GM21529 (cell line): ENCODE measurements around the gene UACA.
"Not testable (repeated sequence)": the region's sequence is repeated elsewhere in the genome, so short reads cannot be mapped to it uniquely, and the experiment has no call there.

Experiments
- ATAC-seq: cut with Tn5 transposase; IDR thresholded peaks from one replicate; pipeline ENCODE4 v1.9.1; 2021; ENCODE audit not compliant: unreplicated experiment

Gene UACA

DNA sequence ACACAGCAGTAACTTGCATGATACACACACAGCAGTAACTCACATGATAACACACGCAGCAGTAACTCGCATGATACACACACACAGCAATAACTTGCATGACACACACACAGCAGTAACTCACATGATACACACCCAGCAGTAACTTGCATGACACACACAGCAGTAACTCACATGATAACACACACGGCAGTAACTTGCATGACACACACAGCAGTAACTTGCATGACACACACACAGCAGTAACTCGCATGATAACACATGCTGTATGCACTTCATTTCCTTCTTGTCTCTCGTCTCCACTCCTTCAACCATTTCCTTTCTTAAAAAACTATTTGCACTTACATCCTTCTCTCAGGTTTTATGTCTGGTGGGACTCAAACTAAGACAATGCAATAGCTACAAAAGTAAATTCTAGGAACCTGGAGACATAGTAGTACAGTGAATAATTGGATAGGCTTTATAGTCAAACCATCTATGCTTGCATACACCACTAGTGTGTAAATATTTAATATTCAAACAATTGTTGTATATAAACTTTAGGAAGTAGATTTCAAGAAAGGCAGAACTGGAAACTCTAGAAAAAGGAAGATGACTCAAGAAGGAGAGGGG is 130.8 kb downstream of the UACA start:
- ATAC-seq: no peak

GRCh38 chr15:70632079-70632478 is 131.3 kb downstream of the UACA start:
- no peak for ATAC-seq

DNA sequence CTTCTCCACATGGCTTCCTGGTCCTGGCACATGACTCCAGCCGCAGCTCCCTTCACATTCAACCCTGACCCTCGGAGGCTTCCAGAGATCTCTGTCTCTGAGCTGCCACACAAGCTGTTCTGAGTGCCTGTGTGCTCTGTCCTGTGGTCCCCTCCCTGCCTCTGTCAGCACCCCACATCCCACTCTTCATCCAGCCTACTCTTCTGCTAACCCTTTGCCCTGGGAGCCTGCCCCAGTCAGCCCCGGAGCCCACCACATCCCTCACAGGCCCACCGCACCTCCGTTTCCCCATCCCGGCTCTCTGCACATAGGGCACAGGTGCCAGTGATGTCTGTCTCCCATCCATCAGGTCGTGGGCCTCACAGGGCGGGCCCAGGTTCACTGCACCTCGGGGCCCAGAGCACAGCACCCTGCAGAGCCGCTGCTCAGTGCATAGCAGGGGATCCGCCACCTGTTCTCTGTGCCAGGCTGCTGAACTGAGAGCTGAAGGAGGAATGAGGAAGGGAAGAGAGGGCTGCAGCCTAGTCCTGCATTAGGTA is 133.6 kb downstream of the UACA start:
- no peak for ATAC-seq

- ATAC-seq: no peak
Observed at GRCh38 chr15:70628549-70628896, 134.8 kb downstream of the UACA start.

GRCh38 chr15:70627734-70628548 is 135.4 kb downstream of the UACA start:
- no peak for ATAC-seq

DNA sequence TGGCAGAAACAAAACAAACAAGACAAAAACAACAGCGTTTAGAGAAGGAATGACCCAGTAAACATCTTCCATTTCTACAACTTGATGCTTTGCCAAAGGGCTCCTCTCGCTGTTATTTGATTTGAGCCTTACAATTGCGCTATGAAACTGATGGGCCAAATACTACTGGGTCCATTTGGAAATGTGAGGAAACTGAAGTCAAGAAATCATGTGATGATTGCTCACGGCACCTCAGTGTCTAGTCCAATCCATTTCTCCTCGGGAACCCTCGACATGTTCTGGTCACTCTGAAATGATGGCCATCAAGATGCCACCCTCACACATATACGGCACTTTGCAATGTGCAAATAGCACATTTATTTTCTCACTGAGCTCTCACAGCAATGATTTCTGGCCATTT is 136.0 kb downstream of the UACA start:
- ATAC-seq: no peak

DNA sequence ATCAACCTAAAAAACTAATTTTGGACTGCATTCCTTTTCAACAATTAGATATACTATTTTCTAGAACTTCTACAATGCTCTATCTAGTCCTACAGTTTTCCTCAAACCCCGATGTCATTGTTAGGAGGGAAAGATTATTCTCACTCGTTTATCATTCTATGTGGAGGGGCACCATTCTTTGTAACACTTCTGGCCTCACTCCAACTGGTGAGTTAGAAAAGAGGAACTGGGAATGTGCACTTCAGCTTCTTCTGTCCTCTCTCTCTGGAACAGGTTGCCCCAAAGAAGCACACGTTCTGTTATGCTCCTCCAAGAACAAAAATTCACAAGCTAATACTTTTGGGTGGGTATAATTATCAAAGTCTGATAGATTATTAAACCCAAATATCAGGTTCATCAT is 137.9 kb downstream of the UACA start:
- no peak for ATAC-seq

DNA sequence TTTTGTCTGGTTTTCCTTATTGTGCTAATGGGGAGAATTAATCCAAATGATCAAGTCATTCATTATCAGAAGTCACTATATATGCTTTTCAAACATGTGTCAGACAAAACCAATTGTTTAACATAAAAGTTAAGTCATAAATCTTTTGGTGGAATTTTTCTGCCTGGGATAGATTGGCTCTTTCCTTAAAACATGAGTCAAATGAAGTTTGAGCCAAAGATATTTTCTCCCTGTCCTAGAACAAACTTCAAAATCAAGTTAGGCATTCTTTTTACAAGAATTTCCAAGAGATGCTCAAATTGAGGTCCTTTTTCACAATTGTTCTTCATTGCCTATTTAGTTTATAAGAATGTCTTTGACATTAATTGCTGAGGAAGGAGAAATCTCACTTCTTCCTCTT is 138.3 kb downstream of the UACA start:
- no peak for ATAC-seq

DNA sequence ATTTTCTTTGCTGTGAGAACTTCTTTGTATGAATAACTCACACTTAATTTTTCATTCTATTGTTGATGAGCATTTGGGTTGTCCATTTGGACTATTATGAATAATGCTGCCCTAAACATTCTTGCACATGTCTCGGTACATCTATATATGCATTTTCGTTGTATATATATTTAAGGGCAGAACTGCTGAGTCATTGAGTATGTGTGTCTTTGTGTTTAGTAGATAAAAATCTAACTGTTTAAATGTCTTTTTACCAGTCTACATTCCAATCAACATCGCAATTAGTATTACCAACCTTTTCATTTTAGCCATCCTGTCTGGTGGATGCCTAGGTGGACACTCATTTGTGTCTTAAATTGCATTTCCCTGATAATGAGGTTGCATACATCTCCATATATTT is 144.4 kb downstream of the UACA start:
- no peak for ATAC-seq

- ATAC-seq: no peak
Observed at GRCh38 chr15:70617911-70618287, 145.5 kb downstream of the UACA start.

DNA sequence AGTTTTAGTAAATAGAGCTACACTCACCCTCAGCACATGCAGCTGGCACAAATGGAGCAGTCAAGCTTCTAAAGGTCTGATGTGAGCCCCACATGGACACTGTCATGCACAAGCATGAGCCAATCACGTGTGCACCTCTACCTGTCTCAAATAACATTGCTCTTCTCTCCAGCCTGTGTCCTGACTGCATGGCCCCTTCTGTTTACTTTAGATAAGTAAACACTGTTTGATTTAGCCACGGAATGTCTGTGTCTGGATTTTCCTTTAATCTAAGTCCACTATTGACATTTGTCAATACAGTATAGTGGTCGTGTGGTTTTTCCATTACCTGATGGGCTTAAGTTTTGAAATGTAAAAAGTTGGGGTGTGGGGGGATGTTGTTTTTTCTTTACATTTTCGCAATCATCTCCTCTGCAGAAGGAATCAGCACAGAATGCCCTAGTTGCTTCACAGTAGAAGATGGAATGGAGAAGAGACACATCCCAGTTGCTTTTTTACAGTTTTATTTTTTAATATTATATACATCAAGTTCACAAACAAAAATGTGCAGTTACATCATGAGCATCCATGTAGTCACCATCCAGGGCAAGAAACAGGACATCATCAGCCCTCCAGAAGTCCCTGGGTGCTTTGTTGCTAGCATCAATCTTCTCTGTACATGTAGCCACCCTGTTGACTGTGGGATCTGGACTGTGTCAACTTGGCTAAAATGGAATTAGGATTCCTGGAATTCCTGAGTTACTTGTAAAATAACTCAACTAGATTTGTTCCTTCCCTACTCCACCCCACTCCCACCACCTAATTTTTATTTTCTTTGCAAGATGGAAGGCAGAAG is 146.1 kb downstream of the UACA start:
- ATAC-seq: no peak

DNA sequence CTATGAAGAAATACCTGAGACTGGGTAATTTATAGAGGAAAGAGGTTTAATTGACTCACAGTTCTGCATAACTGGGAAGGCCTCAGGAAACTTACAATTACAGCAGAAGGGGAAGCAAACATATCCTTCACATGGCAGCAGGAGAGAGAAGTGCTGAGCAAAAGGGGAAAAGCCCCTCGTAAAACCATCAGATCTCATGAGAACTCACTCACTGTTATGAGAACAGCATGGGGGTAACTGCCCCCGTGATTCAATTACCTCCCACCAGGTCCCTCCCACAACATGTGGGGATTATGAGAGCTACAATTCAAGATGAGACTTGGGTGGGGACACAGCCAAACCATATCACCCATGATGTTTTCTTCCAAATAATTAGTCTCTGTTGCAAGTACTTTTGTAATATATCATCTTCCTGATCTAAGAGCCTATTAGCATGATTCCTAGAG is 147.0 kb downstream of the UACA start:
- not testable (repeated sequence) for ATAC-seq

DNA sequence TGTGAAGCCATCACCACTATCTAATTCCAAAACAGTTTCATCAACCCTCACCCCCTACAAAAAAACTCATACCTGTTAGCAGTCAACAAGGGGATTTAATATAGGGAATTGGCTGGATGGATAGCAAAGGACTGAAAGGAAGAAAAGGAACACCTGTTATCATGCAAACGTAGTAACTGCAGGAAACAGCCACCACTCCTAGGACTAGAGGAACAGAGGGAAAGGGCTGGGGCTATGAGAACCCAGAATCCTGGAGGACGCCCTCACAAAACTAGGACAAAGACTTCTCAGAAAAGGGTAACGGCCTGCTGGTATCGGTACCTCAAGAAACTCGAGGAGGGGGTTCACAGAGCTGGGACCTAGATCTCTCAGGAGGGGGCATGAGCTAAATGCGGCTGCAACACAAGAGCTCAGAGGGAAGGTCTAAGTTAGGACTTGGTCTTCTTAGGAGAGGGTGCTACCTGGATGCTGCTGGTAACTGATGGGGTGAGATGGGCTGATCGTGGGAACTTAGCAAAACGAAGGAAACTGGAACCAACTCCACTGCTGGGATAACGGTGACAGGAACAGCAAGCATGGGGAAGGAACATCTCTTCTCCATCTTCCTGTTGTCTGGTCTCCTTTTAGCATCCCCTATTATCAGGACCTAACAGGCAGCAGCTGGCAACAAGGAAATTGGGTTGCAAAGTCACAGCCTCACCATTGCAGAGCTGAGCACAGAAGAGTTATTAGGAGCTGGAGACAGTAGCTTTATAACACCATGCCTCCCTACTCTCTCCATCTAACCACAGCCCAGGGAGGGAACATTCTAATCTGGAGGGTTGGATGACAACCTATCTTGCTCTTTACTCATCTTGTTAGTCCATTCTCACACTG is 147.7 kb downstream of the UACA start:
- no peak for ATAC-seq

DNA sequence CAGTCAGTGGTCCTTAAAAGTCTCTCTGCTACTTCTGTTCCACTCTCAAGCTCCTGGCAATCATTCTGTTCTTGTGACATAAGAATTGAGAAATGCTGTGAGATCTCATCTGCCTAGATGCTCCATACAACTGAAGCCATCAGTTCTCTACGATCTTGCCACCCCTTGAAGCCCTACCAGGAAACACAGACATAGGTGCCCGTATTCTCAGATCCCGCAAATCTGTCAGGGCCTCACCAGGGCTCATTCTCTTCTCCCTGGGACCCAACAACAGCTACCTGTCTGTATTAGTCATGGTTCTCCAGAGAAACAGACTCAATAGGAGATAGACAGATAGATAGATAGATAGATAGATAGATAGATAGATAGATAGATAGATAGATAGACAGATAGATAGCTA is 149.1 kb downstream of the UACA start:
- ATAC-seq: no peak

- no peak for ATAC-seq
Observed at GRCh38 chr15:70613271-70613670, 150.1 kb downstream of the UACA start.

DNA sequence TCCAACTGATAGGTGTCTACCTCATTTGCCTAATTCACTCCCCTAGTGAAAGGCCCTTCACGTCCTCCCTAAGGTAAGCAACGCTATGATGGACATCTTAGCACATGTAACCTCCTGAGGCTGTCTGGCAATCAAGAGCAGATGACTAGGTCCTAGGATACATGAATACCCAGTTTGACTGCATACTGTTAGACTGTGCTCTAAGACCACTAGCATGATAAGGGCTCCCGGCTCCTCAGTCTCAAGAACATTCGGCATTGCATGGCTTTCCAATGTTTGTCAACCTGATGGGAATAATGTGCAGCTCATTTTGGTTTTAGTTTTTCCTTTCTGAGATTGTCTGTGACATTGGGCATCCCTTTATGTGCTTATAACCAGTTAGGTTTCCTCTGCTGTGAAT is 152.1 kb downstream of the UACA start:
- no peak for ATAC-seq

DNA sequence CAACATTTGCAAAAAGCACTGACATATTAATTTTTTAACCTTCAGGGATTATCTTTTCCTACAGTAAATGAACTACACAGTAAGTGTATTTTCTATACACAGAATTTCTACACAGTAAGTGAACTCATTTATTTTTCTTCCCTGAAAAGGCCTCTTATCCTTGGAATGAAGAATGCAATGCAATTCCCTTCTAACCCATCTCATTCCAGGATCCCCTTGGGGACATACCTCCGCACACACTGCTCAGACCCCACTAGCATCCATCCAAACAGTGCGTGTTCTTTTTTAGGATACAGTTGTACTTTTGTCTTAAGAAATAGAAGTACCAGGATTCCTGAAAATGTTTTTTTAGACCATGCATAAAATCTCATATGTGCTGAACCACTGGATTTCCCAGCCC is 152.8 kb downstream of the UACA start:
- ATAC-seq: no peak

GRCh38 chr15:70609889-70610288 is 153.5 kb downstream of the UACA start:
- ATAC-seq: no peak

DNA sequence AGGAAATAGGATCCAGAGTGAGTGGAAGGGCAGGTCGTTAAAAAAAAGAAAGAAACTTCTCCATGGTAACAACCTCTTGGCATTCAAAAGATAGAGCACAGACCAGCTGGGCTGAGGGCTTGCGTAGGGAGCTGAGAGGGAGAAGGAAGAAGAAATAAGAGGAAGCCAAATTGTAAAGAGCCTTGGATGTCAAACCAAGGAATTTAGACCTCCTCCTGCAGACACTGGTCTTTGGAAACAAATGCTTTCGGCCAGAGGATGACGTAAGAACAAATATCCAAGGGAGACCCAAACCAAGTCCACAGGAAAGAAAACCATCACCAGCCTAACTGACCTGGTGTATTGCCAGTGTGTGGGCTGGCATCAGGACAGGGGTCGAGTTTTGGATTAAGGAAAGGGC is 155.2 kb downstream of the UACA start:
- ATAC-seq: no peak

DNA sequence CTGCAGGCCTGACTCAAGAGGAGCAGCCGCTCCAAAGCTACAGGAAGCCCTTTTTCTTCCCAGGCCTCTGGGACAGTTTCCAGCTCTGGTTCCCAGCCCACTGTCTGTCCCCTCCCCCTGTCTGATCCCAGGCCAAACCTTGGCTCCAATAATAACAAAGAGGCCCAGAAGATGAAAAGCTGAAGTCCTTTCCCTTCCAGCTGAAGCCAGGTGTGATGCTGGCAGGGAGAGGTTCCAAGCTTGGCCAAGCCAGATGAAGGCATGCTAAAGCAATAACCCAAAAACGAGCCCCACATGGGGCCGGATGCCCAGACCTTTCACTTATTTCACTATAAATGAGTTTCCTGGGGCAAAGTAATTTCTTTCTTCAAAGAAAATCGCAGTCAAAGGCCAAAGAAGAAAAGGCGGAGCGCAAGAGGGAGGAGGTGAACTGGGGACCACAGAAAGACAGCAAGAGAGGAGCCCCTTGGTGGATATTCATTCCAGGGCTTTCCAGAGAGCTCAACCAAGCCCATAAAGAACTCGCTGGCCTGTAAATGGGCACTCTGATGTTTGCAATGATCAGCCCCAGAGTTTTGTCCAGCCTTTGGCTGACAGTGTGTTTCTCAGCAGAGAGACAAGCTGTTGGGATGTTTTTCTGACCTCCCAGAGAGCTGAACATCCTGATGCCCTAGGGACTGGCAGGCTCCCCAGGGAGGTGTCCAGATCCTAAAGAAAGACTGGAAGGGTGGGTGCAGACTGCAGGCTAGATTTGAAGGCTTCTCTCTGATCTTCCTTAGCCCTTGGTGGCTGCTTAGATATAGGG is 157.6 kb downstream of the UACA start:
- no peak for ATAC-seq
